Upper lobe of left lung (tissue), 6 donors: Measurements from ENCODE around the gene CCDC107. TPM values are rescaled to one million over a fixed set of nuclear protein-coding genes. Genes with fewer than 3 reads are reported as not detected.
A peak's percentile ranks its signal among the peaks of the same experiment; 100 is the strongest.
"Not testable (repeated sequence)": the region's sequence is repeated elsewhere in the genome, so short reads cannot be mapped to it uniquely, and the experiment has no call there.

Experiments
- ATAC-seq, 2 donors: fragments of 200-7000 bp; cut with Tn5 transposase; one replicate each; pipeline ENCODE4 v1.9.1; 2022; ENCODE audit warnings: mild to moderate bottlenecking in 2 of 2, moderate library complexity in 2 of 2; ENCODE audit not compliant: low FRiP score in 2 of 2
- DNase-seq, 2 donors: peaks; one replicate each; pipeline ENCODE4 v3.0.0-alpha.2; 2019 to 2020
- H3K27ac ChIP-seq, 4 donors: fragments of 200-600 bp; sonication (generic); one replicate each; pipeline ENCODE4 v1.5.1; 2016 to 2019
- H3K27me3 ChIP-seq, 4 donors: fragments of 200-600 bp; sonication (generic); one replicate each; pipeline ENCODE4 v1.5.1; 2017 to 2019
- H3K36me3 ChIP-seq, 4 donors: fragments of 200-600 bp; sonication (generic); one replicate each; pipeline ENCODE4 v1.5.1; 2016 to 2019
- H3K4me1 ChIP-seq, 4 donors: fragments of 200-600 bp; sonication (generic); one replicate each; pipeline ENCODE4 v1.5.1; 2018 to 2019
- H3K4me3 ChIP-seq, 4 donors: fragments of 200-600 bp; sonication (generic); one replicate each; pipeline ENCODE4 v1.5.1; 2017 to 2019; ENCODE audit warnings: mild to moderate bottlenecking in 2 of 4, moderate library complexity in 1 of 4
- H3K9me3 ChIP-seq, 4 donors: fragments of 200-600 bp; sonication (generic); one replicate each; pipeline ENCODE4 v1.5.1; 2018 to 2019
- CTCF ChIP-seq, 6 experiments: fragments of 450-650 bp in 4 of 6; fragments of 200-600 bp in 2 of 6; sonication (generic) in 2 of 6; IDR thresholded peaks; one replicate each; pipeline ENCODE4 v1.5.1; 2016 to 2019; ENCODE audit warnings: antibody characterized with exemption in 6 of 6
- EP300 ChIP-seq, 4 donors: sonication (generic); formaldehyde crosslinking; IDR thresholded peaks; one replicate each; pipeline ENCODE4 v1.5.1; 2017; ENCODE audit warnings: antibody characterized with exemption in 4 of 4, control low read depth in 2 of 4
- POLR2A ChIP-seq, 4 donors: fragments of 450-650 bp; IDR thresholded peaks; one replicate each; pipeline ENCODE4 v1.5.1; 2016 to 2017; ENCODE audit warnings: antibody characterized with exemption in 4 of 4, mild to moderate bottlenecking in 2 of 4
- POLR2AphosphoS5 ChIP-seq, 2 donors: sonication (generic); formaldehyde crosslinking; IDR thresholded peaks; one replicate each; pipeline ENCODE4 v1.5.1; 2017; ENCODE audit warnings: antibody characterized with exemption in 2 of 2
- WGBS, 2 donors: methylation state at CpG; one replicate each; pipeline ENCODE4 v1.1.5; 2017 to 2018; 5-methylcytosine and 5-hydroxymethylcytosine counted together
- total RNA-seq, 6 donors: library from RNA; depleted of rRNA in 4 of 6; stranded (reverse); fragments of >200 nt in 4 of 6; gene quantifications; one replicate each; pipeline versions ENCODE4 v1.1.0 to v1.2.1, GENCODE V29; 2016 to 2021
- donor health status: DM: no; HTN: no; CAD: no; lungs with moderate emphysema.
- donor health status: DM: no; HTN: yes; CAD: no; lungs with severe emphysema.

The CCDC107 gene
- total RNA-seq, 6 donors from 2014 or later, result 17.8 to 49.4 (median 35.1) TPM

GRCh38 chr9:35639631-35640030, 18.5 kb upstream of the CCDC107 start:
- Histone ChIP-seq H3K36me3 (no peaks in the 10 kb centered on the region), H3K4me3 (no peak overlapping the region), H3K4me1 (peaks cover 4 to 16% (median 14%) of the 10 kb centered on the region in 4 donors), H3K27ac (no peak overlapping the region), H3K27me3 (no peaks in the 10 kb centered on the region), H3K9me3 (no peaks in the 10 kb centered on the region)
- TF ChIP-seq POLR2A (IDR thresholded peaks at IDR 0.05) (no peak), CTCF (IDR thresholded peaks at IDR 0.05) (no peak), EP300 (IDR thresholded peaks at IDR 0.05) (no peak), POLR2AphosphoS5 (IDR thresholded peaks at IDR 0.05) (no peak)
- DNase-seq (no peak), ATAC-seq (no peak)
- 80 to 86% methylated on average over 1 of the region's 1 CpG for WGBS, 2 donors

- ATAC-seq, H3K9me3 ChIP-seq, H3K36me3 ChIP-seq, H3K27ac ChIP-seq, H3K27me3 ChIP-seq, H3K4me3 ChIP-seq, DNase-seq: not testable (repeated sequence)
- H3K4me1 ChIP-seq, result peaks cover 7 to 20% (median 16%) of the 10 kb centered on the region in 4 donors
- 97 to 98% methylated on average over 15 of the region's 15 CpGs for WGBS, 2 donors
These were observed 17.7 kb upstream of the CCDC107 start for GRCh38 chr9:35640431-35640830.

- H3K9me3 ChIP-seq, DNase-seq, H3K27me3 ChIP-seq, H3K36me3 ChIP-seq, H3K4me3 ChIP-seq, ATAC-seq: not testable (repeated sequence)
- Histone ChIP-seq H3K4me1 (peaks cover 10 to 18% (median 14%) of the 10 kb centered on the region in 4 donors), H3K27ac (peak overlapping the region in 1 of 4 donors; percentile 18)
- WGBS, 2 donors, result 61 to 71% methylated on average over 3 of the region's 3 CpGs
These were observed 16.6 kb upstream of the CCDC107 start for GRCh38 chr9:35641478-35641877.

GRCh38 chr9:35643046-35643445, 15.0 kb upstream of the CCDC107 start:
- DNase-seq (peak in 1 of 2 donors; percentile 16), ATAC-seq (no peak)
- Histone ChIP-seq H3K27ac (no peak overlapping the region), H3K4me1 (peaks cover 11 to 23% (median 16%) of the 10 kb centered on the region in 4 donors), H3K4me3 (no peak overlapping the region), H3K27me3 (no peaks in the 10 kb centered on the region), H3K36me3 (no peaks in the 10 kb centered on the region), H3K9me3 (no peaks in the 10 kb centered on the region)
- TF ChIP-seq EP300 (IDR thresholded peaks at IDR 0.05) (no peak), CTCF (IDR thresholded peaks at IDR 0.05) (no peak)
- 87 to 97% methylated on average over 12 of the region's 12 CpGs for WGBS, 2 donors

DNA sequence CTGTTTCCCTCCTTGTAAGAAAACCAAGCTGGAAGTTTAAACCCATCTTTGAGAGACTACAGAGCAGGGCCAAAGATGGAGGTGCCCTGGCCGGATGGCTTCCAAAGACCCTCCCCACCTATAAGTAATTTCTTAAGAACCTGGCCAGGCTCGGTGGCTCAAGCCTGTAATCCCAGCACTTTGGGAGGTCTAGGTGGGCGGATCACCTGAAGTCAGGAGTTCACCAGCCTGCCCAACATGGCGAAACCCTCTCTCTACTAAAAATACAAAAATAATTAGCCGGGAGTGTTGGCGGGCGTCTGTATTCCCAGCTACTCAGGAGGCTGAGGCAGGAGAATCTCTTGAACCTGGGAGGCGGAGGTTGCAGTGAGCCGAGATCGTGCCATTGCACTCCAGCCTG, 12.4 kb upstream of the CCDC107 start:
- ATAC-seq, DNase-seq, H3K27me3 ChIP-seq, H3K9me3 ChIP-seq, H3K36me3 ChIP-seq: not testable (repeated sequence)
- Histone ChIP-seq H3K4me3 (peak overlapping the region; percentile 18 to 68 (median 53)), H3K27ac (peak overlapping the region; percentile 82 to 93 (median 88)), H3K4me1 (peaks cover 11 to 34% (median 20%) of the 10 kb centered on the region in 4 donors)
- WGBS, 2 donors, result 35 to 42% methylated on average over 9 to 10 of the region's 10 CpGs

GRCh38 chr9:35646153-35646532, 11.9 kb upstream of the CCDC107 start:
- peak in 1 of 2 donors; percentile 59 for DNase-seq
- H3K27ac ChIP-seq, result peak overlapping the region; percentile 82 to 93 (median 88)
- H3K9me3 ChIP-seq, result no peaks in the 10 kb centered on the region
- peak overlapping the region; percentile 18 to 68 (median 53) for H3K4me3 ChIP-seq
- TF ChIP-seq POLR2A (IDR thresholded peaks at IDR 0.05) (no peak), CTCF (IDR thresholded peaks at IDR 0.05) (no peak), EP300 (IDR thresholded peaks at IDR 0.05) (no peak), POLR2AphosphoS5 (IDR thresholded peaks at IDR 0.05) (no peak)
- ATAC-seq, result peak; percentile 30 to 80
- H3K4me1 ChIP-seq, result peaks cover 11 to 34% (median 20%) of the 10 kb centered on the region in 4 donors
- H3K27me3 ChIP-seq, result no peaks in the 10 kb centered on the region
- H3K36me3 ChIP-seq, result no peaks in the 10 kb centered on the region
- 2% methylated on average over 11 of the region's 11 CpGs for WGBS, 2 donors
